Neural cell (in vitro differentiated cells): Measurements from ENCODE around the gene NARS2. TPM values are rescaled to one million over a fixed set of nuclear protein-coding genes. Genes with fewer than 3 reads are reported as not detected.

Experiments used
- H2AFZ ChIP-seq: fragments of 200-600, 300-800 bp; sonication (generic), shearing (Covaris generic); 2 replicates; pipeline ENCODE4 v1.6.0; 2014; ENCODE audit warnings: low read depth, mild to moderate bottlenecking, antibody characterized with exemption, low read length, moderate library complexity
- H3F3A ChIP-seq: fragments of 200-600 bp; shearing (Covaris generic); 2 replicates; pipeline ENCODE4 v1.6.1; 2016; ENCODE audit warnings: mild to moderate bottlenecking, moderate library complexity, mixed read lengths, antibody characterized with exemption, low read length; ENCODE audit not compliant: insufficient read depth, poor library complexity, severe bottlenecking
- H3K27ac ChIP-seq: fragments of 200-600, 300-800 bp; sonication (generic), shearing (Covaris generic); 2 replicates; pipeline ENCODE4 v1.5.1; 2014; ENCODE audit warnings: mild to moderate bottlenecking, low read length, moderate library complexity
- H3K27me3 ChIP-seq: fragments of 300-800, 200-600 bp; sonication (generic), shearing (Covaris generic); 2 replicates; pipeline ENCODE4 v1.6.0; 2014; ENCODE audit warnings: mild to moderate bottlenecking, low read depth, low read length, moderate library complexity; ENCODE audit not compliant: insufficient read depth
- H3K36me3 ChIP-seq: fragments of 300-800, 200-600 bp; sonication (generic), shearing (Covaris generic); 2 replicates; pipeline ENCODE4 v1.5.1; 2014; ENCODE audit warnings: mild to moderate bottlenecking, antibody characterized with exemption, low read length, moderate library complexity; ENCODE audit not compliant: insufficient read depth
- H3K4me2 ChIP-seq: fragments of 300-800, 200-600 bp; sonication (generic), shearing (Covaris generic); 2 replicates; pipeline ENCODE4 v1.6.0; 2014; ENCODE audit warnings: mild to moderate bottlenecking, low read length
- H3K4me3 ChIP-seq: fragments of 300-800, 200-600 bp; sonication (generic), shearing (Covaris generic); 2 replicates; pipeline ENCODE4 v1.5.1; 2014; ENCODE audit warnings: mild to moderate bottlenecking, low read length, moderate library complexity
- H3K79me2 ChIP-seq: fragments of 200-600 bp; shearing (Covaris generic); replicated peaks from 2 replicates; pipeline ENCODE4 v1.6.0; 2014; ENCODE audit warnings: mild to moderate bottlenecking, low read length, moderate library complexity; ENCODE audit not compliant: insufficient read depth
- H3K9ac ChIP-seq: fragments of 300-800, 200-600 bp; sonication (generic), shearing (Covaris generic); 2 replicates; pipeline ENCODE4 v1.6.1; 2016; ENCODE audit warnings: mild to moderate bottlenecking, low read length, mixed read lengths
- H3K9me2 ChIP-seq: fragments of 200-600 bp; shearing (Covaris generic); 2 replicates; pipeline ENCODE4 v1.6.1; 2016; ENCODE audit warnings: mild to moderate bottlenecking, low read length, mixed read lengths; ENCODE audit not compliant: insufficient read depth
- H3K9me3 ChIP-seq: fragments of 200-600, 300-800 bp; sonication (generic), shearing (Covaris generic); 2 replicates; pipeline ENCODE4 v1.6.1; 2016; ENCODE audit warnings: mild to moderate bottlenecking, mixed run types, low read length, moderate library complexity, mixed read lengths
- H4K20me1 ChIP-seq: fragments of 200-600 bp; shearing (Covaris generic); 2 replicates; pipeline ENCODE4 v1.6.1; 2016; ENCODE audit warnings: mild to moderate bottlenecking, mixed run types; ENCODE audit not compliant: insufficient read depth
- CTCF ChIP-seq: fragments of 450-650 bp; IDR thresholded peaks from 2 replicates; pipeline ENCODE4 v1.5.1; 2014; ENCODE audit warnings: antibody characterized with exemption, mild to moderate bottlenecking, moderate library complexity; ENCODE audit not compliant: poor library complexity, severe bottlenecking
- EP300 ChIP-seq: fragments of 450-650 bp; conservative IDR thresholded peaks from 2 replicates; pipeline ENCODE4 v1.6.1; 2014; ENCODE audit warnings: antibody characterized with exemption, mild to moderate bottlenecking, moderate library complexity; ENCODE audit not compliant: poor library complexity, severe bottlenecking
- EZH2 ChIP-seq: fragments of 200-600, 300-800 bp; shearing (Covaris generic), sonication (generic); IDR thresholded peaks from 2 replicates; pipeline ENCODE4 v1.6.1; 2014; ENCODE audit warnings: antibody characterized with exemption, low read length, borderline replicate concordance, mild to moderate bottlenecking; ENCODE audit not compliant: insufficient read depth, poor library complexity, severe bottlenecking
- MXI1 ChIP-seq: fragments of 450-650 bp; conservative IDR thresholded peaks from 2 replicates; pipeline ENCODE4 v1.6.1; 2014; ENCODE audit warnings: antibody characterized with exemption, mild to moderate bottlenecking; ENCODE audit not compliant: poor library complexity, severe bottlenecking
- POLR2AphosphoS5 ChIP-seq: IDR thresholded peaks from 2 replicates; pipeline ENCODE4 v1.6.1; 2012
- RAD21 ChIP-seq: fragments of 450-650 bp; conservative IDR thresholded peaks from 2 replicates; pipeline ENCODE4 v1.6.1; 2014; ENCODE audit warnings: antibody characterized with exemption, mild to moderate bottlenecking, moderate library complexity
- SMC3 ChIP-seq: fragments of 450-650 bp; conservative IDR thresholded peaks from 2 replicates; pipeline ENCODE4 v1.6.1; 2014; ENCODE audit warnings: antibody characterized with exemption, mild to moderate bottlenecking, moderate library complexity; ENCODE audit not compliant: poor library complexity
- TAF1 ChIP-seq: IDR thresholded peaks from 2 replicates; pipeline ENCODE4 v1.6.1; 2012; ENCODE audit warnings: low read depth
- polyA plus RNA-seq: library from polyadenylated mRNA; depleted of rRNA; stranded (reverse); fragments of >200 nt; gene quantifications from 2 replicates; pipeline ENCODE4 v1.2.3, GENCODE V29; 2014
- TF ChIP-seq, protein P1 (sequence below): IDR thresholded peaks from 2 replicates; pipeline ENCODE4 v1.6.1; 2012; ENCODE audit warnings: borderline replicate concordance

Gene NARS2
- polyA plus RNA-seq, 1 donor from 2014 or later = 39.6 TPM

- no peak overlapping the region for H2AFZ ChIP-seq
- H3K27ac ChIP-seq = no peak overlapping the region
- no peaks in the 10 kb centered on the region for H3F3A ChIP-seq
- no peaks in the 10 kb centered on the region for H3K79me2 ChIP-seq
- no peaks in the 10 kb centered on the region for H3K27me3 ChIP-seq
- H3K9me2 ChIP-seq = no peaks in the 10 kb centered on the region
- H3K4me2 ChIP-seq = no peak overlapping the region
- H3K36me3 ChIP-seq = no peaks in the 10 kb centered on the region
- no peaks in the 10 kb centered on the region for H4K20me1 ChIP-seq
- H3K9me3 ChIP-seq = no peaks in the 10 kb centered on the region
- TF ChIP-seq MXI1 = no peak
- no peak for TF ChIP-seq RAD21
- TF ChIP-seq TAF1 = no peak
- TF ChIP-seq SMC3 = no peak
- no peak overlapping the region for H3K4me3 ChIP-seq
- no peak overlapping the region for H3K9ac ChIP-seq
Measured at GRCh38 chr11:78492973-78493372, 81.7 kb downstream of the NARS2 start.

- Histone ChIP-seq H2AFZ (no peak overlapping the region), H3K9me2 (no peaks in the 10 kb centered on the region), H3K79me2 (no peaks in the 10 kb centered on the region), H3K9ac (no peak overlapping the region), H4K20me1 (no peaks in the 10 kb centered on the region), H3K27ac (no peak overlapping the region), H3F3A (no peaks in the 10 kb centered on the region), H3K36me3 (no peaks in the 10 kb centered on the region), H3K9me3 (no peaks in the 10 kb centered on the region), H3K27me3 (no peaks in the 10 kb centered on the region), H3K4me2 (no peak overlapping the region), H3K4me3 (no peak overlapping the region)
- TF ChIP-seq TAF1 (no peak), SMC3 (no peak), EP300 (no peak), EZH2 (no peak), POLR2AphosphoS5 (no peak), RAD21 (no peak), CTCF (no peak), MXI1 (no peak)
- TF ChIP-seq, protein P1, sequence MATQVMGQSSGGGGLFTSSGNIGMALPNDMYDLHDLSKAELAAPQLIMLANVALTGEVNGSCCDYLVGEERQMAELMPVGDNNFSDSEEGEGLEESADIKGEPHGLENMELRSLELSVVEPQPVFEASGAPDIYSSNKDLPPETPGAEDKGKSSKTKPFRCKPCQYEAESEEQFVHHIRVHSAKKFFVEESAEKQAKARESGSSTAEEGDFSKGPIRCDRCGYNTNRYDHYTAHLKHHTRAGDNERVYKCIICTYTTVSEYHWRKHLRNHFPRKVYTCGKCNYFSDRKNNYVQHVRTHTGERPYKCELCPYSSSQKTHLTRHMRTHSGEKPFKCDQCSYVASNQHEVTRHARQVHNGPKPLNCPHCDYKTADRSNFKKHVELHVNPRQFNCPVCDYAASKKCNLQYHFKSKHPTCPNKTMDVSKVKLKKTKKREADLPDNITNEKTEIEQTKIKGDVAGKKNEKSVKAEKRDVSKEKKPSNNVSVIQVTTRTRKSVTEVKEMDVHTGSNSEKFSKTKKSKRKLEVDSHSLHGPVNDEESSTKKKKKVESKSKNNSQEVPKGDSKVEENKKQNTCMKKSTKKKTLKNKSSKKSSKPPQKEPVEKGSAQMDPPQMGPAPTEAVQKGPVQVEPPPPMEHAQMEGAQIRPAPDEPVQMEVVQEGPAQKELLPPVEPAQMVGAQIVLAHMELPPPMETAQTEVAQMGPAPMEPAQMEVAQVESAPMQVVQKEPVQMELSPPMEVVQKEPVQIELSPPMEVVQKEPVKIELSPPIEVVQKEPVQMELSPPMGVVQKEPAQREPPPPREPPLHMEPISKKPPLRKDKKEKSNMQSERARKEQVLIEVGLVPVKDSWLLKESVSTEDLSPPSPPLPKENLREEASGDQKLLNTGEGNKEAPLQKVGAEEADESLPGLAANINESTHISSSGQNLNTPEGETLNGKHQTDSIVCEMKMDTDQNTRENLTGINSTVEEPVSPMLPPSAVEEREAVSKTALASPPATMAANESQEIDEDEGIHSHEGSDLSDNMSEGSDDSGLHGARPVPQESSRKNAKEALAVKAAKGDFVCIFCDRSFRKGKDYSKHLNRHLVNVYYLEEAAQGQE = no peak
Measured at GRCh38 chr11:78489184-78489583, 85.5 kb downstream of the NARS2 start.

DNA sequence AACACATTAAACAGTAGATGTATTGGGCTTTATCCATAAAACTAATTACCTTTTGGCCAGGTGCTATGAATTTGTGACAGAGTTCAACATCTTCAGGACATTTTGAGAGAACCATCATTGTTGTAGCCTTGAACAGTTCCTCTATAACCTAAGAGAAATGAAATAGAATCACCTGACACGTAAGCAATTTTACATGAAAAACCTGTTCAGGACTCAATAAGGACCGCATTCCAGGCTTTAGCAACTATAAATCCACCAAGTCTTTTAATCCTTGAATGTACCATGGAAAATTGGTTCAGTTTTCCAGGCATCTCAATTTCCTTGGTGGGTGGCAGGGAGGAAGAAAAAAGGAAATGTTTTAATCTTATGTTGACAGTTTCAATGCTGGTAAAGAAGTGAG is 96.1 kb downstream of the NARS2 start:
- no peak overlapping the region for H3K9ac ChIP-seq
- no peaks in the 10 kb centered on the region for H3K36me3 ChIP-seq

More for the DNA sequence above, 96.1 kb downstream of the NARS2 start:
- Histone ChIP-seq H3K9me2 (no peaks in the 10 kb centered on the region), H3K4me2 (no peak overlapping the region), H4K20me1 (no peaks in the 10 kb centered on the region), H3K9me3 (no peaks in the 10 kb centered on the region), H3K27ac (no peak overlapping the region), H2AFZ (no peak overlapping the region), H3K27me3 (no peaks in the 10 kb centered on the region), H3F3A (no peaks in the 10 kb centered on the region), H3K79me2 (no peaks in the 10 kb centered on the region), H3K4me3 (no peak overlapping the region)
- TF ChIP-seq EP300 = no peak
- no peak for TF ChIP-seq TAF1
- TF ChIP-seq EZH2 = no peak
- TF ChIP-seq, protein P1 = no peak
- TF ChIP-seq MXI1 = no peak
- no peak for TF ChIP-seq CTCF
- no peak for TF ChIP-seq RAD21
- no peak for TF ChIP-seq SMC3
- TF ChIP-seq POLR2AphosphoS5 = no peak
